HG03439 (cell line): ENCODE results near the gene ADORA3.

Experiments used
- ATAC-seq: cut with Tn5 transposase; IDR thresholded peaks from one replicate; pipeline ENCODE4 v1.9.1; 2021; ENCODE audit warnings: mild to moderate bottlenecking, moderate library complexity; ENCODE audit not compliant: unreplicated experiment

Gene ADORA3

DNA sequence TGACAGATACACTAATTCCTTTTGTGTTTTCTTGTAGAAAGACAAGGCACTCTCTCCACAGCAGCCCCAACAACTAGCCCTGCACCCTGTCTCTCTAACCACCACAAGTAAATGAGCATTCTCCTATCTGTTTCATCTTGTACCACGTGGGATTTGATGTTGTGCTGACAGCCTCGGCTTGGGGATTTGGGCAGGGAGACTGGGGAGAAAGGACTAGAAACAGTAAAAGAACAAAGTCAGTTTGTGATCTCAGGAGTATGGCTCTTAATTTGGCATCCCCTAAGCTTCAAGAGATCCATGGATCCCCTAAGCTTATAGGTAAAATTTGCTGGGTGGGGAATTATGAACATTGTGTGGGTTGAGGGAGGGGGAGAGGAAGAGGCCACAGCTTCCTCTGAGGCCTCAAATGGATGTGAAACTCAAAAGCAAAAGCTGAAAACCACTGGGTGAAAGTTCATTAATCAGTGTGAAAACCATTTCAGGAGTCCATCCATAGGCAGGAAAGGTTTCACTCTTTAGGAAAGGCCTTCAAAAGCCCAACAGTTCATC is 26.6 kb downstream of the ADORA3 start:
- no peak for ATAC-seq

DNA sequence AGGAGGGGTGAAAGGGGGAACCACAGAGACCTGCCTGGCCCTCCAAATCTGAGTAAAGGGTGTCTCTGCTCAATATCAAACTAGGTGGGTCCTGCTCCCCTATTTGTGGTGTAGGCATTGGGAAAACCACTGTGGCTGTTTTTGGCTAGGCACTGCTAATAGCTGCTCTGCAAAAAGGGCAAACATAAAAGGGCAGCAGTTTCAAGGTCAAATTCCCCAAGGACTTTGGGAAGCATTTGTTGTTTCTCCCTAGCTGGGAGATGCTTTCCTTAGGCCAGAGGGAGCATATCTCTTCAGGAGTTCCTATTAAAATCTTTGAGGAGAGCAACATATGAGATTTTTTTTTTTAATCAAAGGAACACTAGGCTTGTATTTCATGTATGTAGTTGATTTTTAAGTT is 27.2 kb downstream of the ADORA3 start:
- ATAC-seq: no peak

DNA sequence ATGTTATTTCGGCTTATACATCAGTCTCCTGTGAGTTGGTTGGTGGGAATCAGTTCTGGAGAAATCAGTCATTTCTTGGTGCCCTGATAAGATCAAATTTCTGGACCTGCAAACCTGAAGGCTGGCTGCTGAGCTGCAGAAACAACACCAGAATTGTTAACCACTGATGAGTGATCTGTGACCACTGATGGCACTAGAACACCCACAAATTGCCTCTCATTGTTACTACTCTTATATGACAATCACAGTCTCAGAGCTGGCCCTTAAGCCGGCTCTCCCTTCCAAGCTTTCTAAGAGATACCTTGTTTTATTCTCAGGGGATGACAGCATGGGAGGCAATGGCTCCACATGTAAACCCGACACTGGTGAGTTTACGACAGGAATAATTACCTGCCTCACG is 27.7 kb downstream of the ADORA3 start:
- no peak for ATAC-seq

DNA sequence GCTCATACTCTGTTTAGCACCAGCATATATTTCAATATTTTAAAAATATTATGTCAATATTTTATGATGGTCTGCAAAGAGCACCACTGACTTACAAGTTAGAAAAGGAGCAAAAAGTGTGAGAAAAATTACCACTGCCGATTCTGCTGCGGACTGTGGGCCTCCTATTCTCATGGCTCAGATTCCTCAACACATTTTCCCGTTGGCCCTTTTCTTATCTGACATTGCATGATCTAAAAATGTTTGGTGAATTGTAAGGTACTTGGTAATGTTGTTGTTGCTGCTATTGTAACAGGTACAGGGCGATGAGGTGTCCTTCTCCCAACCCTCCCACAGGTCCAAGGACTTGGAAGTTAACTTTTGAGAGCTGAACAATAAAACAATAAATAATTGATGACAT is 28.9 kb downstream of the ADORA3 start:
- no peak for ATAC-seq

DNA sequence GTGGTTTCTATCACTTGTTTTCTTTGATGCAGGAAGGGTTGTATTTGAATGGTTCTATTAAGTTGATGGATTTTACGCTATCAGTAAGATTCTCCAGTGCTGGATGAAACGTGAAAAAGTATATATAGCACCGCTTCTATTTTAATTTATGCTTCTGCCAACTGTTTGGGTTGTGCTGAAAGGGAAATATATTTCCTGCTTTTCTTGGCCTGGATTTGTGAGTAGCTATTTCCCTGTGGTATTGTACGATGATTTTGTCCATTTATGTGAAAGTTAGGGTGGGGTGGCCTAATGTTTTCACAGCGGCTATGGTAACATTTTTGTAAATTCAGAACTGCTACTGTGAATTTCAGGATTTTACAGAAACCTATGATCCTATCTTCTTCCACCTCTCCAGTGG is 29.3 kb downstream of the ADORA3 start:
- no peak for ATAC-seq

DNA sequence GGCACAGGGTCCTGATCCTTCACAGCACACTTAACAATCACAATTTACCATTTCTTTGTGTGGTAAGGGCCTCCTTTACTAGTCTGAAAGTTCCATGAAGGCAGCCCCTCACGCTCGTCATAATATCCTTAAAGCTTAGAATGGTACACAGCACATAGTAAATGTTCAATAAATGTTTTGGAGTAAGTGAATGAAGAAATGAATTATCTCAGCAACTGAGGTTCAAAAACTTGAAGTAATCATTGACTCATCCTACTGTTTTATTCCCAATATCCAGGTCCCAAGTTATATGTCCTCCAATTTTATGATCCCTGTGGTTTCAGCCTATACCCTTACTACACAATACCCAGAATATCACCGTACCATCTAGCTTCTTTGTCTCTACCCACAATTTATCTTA is 31.9 kb downstream of the ADORA3 start:
- ATAC-seq: no peak

DNA sequence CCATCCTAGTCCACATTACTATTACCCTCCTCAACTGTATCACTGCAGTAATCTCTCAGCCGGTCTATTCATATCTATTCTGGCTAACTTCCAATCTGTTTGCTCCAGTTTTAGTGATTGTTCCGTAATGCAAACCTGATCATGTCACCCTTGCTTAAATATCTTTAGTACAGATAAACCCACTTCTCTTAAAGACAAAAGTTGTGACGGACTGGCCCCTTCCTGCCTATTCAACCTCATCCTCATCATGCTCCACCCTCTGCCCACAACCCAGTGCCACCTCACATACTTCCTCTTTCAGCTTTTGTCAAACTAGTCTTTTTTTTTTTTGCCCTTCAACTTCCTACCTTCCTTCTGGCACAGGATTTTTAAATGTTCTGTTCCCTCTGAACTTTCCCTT is 32.4 kb downstream of the ADORA3 start:
- no peak for ATAC-seq

DNA sequence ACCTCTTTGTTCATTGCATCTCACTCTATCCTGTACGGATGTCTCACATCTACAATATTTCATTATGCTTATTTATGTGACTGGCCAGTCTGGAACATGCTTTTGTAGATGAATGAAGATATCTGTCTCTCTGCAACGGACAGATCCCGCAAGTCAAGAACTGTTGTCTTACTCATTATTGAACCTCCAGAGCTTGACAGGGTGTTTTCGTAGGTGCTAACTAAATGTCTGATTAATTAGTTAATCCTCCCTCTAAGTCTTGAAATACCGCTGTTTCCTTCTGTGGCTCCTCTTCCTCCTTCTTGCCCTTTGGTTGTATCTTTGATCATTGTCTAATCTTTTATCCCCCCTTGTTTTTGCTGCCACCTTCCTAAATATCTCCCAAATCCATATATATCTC is 32.8 kb downstream of the ADORA3 start:
- ATAC-seq: no peak

DNA sequence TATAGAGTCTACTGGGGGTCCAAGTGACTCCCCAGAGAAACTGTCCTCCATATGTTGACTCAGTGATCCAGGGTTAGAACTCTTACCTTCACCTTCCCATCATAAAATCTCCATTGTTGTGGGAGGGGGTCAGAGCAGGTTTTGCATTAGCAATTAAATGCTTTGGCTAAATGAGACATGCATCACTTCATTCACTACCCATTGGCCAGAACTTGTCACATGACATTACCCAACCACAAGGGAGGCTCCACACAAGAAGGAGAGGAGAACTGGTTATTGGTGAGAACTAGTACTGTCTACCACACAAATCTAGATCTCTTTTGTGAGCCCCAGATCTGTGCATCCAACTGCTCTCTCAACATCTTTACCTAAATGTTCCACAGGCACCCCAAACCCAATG is 33.9 kb downstream of the ADORA3 start:
- ATAC-seq: no peak

DNA sequence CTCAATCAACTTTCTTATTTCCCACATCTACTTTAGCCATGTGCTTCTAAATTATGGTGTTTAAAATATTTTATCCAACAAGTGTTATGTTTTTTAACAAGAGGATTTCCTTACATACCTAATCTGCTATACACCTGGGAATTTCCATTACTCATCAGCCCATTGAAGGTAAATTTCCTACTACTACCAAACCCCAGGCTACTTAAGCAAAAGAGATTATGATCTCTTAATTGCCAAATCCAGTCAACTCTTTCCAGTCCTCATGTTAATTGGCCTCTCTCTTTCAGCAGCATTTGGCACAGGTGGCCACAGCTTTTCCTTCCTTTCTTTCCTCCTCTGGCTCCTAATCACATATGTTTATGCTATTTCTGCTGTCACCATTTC is 34.7 kb downstream of the ADORA3 start:
- ATAC-seq: no peak

DNA sequence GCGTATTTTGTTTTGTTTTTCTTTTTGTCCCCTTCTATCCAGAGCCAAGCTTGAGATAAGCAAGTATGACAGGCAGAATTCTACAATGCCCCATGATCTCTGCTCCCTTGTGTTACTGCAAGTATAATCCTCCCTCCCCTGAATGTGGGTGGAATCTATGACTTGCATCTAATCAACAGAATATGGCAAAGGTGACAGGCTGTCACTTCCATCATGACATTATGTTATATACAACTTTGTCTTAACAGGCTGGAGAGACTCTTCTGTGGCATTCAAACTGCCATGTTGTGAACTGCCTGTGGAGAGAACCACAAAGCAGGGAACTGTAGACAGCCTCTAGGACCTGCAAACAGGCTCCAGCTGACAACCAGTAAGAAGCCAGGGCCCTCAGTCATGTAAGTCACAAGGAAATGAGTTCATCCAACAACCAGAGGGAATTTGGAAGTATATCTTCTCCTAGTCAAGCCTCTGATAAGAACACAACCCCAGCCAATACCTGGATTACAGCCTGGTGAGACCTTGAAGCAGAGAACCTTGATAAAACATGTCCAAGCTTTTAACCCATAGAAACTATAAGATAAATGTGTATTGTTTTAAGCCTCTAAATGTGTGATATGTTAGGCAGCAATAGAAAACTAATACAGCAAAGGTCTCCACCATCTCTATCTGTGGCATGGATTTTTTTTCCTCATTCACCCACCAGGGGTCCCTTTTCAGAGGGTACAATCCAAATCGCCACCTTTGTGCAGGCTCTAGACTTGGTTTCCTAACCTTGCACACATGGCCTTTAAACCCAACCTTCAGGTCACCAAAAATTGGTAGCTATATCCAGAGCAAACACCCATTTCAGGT is 35.3 kb downstream of the ADORA3 start:
- no peak for ATAC-seq

DNA sequence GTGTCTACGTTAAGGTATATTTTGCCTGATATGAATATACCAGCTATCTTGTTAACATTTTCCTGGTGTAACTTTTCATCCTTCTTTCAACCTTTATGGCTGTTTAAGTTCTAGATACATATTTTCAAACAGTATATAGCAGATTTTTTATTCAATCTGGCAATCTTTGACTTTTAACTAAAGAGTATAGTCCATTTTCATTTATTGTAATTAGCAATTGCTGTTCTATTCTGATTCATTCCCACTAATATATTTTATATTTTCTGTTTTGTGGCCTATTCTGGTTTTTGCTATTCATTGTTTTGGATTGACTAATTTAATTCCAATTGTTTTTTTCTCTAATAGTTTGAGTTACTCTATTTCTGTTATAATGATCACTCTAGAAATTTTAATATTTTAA is 37.0 kb downstream of the ADORA3 start:
- ATAC-seq: no peak

DNA sequence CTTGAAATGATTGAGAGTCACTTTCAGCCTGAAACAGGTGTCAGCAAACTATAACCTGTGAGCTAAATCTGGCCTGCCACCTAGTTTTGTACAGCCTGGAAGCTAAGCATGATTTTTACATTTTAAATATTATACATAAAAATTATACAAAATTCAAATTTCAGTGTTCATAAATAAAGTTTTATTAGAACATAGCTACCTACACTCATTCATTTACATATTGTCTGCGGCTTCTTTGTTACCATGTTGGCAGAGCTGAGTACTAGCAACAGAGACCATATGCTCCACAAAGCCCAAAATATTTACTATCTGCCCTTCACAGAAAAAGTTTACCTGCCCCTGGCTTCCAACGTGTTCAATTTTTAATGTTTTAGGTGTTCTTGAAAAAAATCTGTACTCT is 37.7 kb downstream of the ADORA3 start:
- no peak for ATAC-seq

DNA sequence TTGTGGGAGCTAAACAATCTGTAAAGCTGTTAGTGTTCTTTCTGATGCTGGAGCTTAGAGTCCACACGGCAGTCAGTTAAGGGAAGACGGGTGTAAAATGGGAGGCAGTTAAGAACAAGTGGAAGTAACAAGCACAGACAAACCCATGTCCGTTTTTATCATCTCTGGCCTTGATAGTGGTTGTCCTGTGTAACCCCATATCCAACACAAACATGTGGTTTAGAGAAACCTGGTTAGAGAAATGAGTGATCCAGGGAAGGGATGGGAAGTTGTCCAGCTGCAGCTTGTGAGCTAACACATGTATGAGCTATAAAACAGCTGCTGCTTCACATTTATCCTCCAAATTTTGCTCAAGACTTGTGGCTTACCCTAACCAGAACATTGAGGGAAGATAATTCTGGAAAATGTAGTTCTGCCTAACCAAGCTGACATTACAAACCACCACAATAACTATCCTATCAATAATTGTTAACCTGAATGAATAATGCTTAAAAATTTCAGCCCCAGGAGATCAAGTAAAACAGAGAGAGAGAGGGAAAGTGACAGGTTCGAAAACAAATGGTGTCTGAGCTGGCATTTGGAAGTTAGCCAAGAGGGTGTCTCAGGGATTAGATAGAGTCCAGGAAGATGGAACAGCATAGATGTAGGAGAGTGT is 40.3 kb downstream of the ADORA3 start:
- no peak for ATAC-seq

DNA sequence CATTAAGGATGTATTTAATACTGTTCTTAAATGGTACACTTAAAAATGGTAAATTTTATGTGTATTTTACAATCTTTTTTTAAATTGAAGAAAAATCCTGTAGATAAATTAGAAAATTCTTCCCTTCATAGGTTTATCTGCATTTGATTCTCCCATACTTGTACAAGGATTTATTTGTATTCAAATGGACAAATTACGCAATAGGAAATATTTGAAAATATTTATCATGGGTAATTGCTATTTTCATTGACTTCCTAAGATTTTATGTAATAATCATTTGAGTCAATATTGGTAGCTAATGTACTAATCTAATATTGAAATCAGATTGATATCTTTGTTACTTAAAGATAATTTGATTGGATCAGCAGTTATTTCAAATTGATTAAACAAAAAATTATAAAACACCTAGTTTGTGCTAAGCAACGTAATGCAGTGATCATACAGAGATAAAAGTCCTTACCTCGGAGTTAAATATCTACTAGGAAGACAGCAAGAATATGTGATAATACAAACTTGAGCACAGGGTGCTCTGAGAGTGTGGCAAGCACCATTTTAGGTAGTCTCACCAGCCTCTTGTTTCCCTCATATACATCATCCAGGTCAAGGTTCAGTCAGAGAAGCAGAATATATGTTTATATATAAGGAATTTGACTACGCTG is 40.9 kb downstream of the ADORA3 start:
- ATAC-seq: no peak

DNA sequence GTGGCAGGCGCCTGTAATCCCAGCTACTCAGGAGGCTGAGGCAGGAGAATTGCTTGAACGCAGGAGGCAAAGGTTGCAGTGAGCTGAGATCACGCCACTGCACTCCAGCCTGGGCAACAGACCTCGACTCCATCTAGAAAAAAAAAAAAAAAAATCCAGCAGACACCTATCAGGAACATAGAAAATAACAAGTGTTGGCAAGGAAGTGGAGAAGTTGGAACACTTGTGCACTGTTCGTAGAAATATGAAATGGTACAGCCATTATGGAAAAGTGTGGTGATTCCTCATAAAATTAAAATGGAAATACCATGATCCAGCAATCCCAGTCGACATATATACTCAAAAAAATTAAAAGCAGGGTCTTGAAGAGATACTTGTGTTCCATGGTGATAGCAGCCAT is 41.7 kb downstream of the ADORA3 start:
- no peak for ATAC-seq

DNA sequence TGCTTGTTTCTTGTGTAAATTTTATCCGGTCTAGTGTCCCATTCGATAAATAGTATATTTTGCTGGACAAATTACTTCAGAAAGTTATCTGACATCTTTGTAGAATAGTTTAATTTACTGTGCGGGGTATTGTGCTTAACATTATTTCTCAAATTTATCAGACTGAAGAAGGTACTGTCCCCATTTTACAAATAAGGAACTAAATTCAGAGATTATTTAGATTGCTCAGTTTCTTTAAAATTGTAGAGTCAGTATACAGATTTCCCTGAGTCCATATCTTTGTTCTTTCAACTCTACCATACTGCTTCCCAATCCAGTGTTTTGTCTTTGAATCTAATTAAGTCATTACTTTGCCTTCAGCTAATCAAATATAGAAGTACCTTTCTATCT is 47.8 kb downstream of the ADORA3 start:
- ATAC-seq: no peak

DNA sequence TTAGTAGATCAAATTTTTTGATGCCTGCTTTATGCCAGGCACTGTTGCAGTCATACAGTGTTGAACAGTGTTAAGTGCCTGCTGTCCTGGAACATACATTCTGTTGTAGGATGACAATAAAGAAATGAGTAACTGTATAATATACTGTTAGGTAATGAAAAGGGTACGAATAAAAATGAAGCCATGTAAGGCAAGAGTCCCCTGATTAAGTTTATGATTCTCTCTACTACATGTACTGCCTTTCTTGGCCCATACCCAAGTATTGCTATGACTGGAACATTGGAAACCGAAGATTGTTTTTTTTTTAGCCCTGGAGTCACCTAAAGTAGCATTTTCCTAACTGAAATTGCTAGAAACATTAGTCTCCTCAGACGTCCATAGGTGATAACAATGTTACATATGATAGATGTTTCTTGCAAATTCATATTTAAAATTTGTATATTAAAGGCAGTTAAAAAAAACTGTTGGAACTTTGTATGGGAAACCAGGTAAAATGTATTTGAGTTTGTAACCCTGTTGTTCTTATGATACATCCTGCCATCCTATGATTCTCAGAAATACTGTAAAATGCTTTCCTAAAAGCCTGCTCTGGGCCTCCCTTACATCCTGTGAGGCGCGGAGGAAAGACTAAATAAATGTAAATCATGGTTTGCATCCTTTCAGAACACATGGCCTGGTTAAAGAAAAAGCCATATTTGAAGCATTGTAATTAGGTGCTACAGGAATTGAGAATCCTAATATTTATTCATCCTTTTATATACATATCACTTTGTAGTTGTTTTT is 48.4 kb downstream of the ADORA3 start:
- no peak for ATAC-seq

DNA sequence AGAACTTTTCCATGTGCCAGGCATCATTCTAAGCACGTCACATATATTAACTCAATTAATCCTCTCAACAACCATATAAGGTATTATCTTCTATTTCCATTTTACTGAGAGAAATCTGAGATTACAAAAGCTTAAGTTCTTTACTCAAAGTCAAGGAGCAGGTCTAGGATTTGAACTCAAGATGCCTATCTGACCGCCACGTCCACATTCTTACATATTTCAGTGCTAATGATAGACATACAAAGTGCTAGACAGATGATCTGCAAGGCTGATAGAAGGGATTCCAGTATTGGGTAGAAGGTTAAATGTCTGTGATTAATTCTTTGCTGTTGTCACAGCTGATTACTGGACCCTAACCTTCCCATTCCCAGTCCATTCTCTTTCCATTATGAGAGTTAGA is 49.7 kb downstream of the ADORA3 start:
- ATAC-seq: no peak

DNA sequence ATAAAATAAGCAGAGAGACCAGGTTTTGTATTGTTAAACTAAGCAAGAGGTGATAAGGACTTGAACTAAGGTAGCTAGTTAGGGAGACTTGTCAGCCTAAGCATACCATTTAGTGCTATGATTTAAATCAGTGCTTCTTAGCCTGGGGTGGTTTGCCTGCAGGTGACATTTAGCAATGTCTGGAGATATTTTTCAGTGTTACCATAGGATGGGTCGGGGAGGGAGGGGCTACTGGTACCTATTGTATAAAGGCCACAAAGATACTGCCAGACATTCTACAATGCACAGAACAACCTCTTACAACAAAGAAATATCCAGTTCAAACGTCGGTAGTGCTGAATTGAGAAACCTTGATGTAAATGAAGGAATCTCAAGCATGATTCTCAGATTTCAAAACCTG is 50.9 kb downstream of the ADORA3 start:
- no peak for ATAC-seq

DNA sequence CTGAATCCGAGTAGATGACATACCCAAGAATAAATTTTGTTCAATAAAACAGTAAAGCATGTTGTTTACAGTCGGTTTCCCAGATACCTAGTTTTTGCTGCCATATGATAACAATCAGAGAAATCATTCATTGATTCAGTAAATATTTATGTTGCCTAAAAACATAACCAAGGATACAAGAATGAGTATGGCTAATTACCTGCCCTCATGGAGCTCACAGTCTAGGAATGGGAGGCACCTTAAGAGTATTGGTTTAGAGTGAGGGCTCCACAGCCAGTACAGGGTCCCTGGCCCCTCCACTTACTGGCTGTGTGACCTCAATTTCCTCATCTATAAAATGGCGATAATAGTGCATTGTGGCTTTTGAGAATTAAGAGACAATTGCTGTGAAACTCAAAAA is 53.2 kb downstream of the ADORA3 start:
- no peak for ATAC-seq
